Colonic mucosa (tissue), 4 donors: Measurements from ENCODE around the gene RPL7A. TPM values are rescaled to one million over a fixed set of nuclear protein-coding genes. Genes with fewer than 3 reads are reported as not detected.
"Not testable (repeated sequence)": the region's sequence is repeated elsewhere in the genome, so short reads cannot be mapped to it uniquely, and the experiment has no call there.

Source experiments
- DNase-seq: peaks from one replicate; pipeline ENCODE4 v3.0.0-alpha.2; 2020
- H3K27ac ChIP-seq: fragments of 200-600 bp; one replicate; pipeline ENCODE4 v1.8.0; 2021
- H3K27me3 ChIP-seq: fragments of 200-600 bp; one replicate; pipeline ENCODE4 v1.8.0; 2021
- H3K36me3 ChIP-seq: fragments of 200-600 bp; one replicate; pipeline ENCODE4 v1.8.0; 2021
- H3K4me1 ChIP-seq: fragments of 200-600 bp; one replicate; pipeline ENCODE4 v1.8.0; 2021; ENCODE audit warnings: mild to moderate bottlenecking
- H3K4me3 ChIP-seq: fragments of 200-600 bp; one replicate; pipeline ENCODE4 v1.8.0; 2021
- H3K9ac ChIP-seq, 2 donors: one replicate each; pipeline ENCODE4 v1.7.0; 2013; ENCODE audit warnings: control low read depth in 2 of 2, low read depth in 2 of 2, low read length in 2 of 2
- H3K9me3 ChIP-seq: fragments of 200-600 bp; one replicate; pipeline ENCODE4 v1.8.0; 2021
- intact Hi-C: fragments of 100-400 bp; cut with DNase I; formaldehyde crosslinking; loops from one replicate; pipeline ENCODE4 v1.14.1; 2022
- total RNA-seq, 2 donors: library from RNA; stranded (reverse); fragmentation: NEBNext Ultra II Directional in 1 of 2; extraction: Animal tissue kit (Norgen Biotek cat#: 25700) in 1 of 2; gene quantifications; one replicate each; pipeline ENCODE4 v1.2.1, GENCODE V29; 2021
- TF ChIP-seq, protein P1 (sequence below): fragments of 200-600 bp; IDR thresholded peaks from one replicate; pipeline ENCODE4 v1.8.0; 2022; ENCODE audit warnings: antibody characterized with exemption, mild to moderate bottlenecking
- donor health status: healthy.
- donor health status: DM: no; HTN: no; CAD: no.
- donor health status: DM: no; HTN: no; CAD: no.

The RPL7A gene
- total RNA-seq, 2 donors from 2014 or later, result 1,628 to 2,136 TPM

GRCh38 chr9:133389025-133389557, 41.1 kb downstream of the RPL7A start:
- H3K27ac ChIP-seq, result no peak overlapping the region
- no peak overlapping the region for H3K9ac ChIP-seq
- no peaks in the 10 kb centered on the region for H3K27me3 ChIP-seq
- no peaks in the 10 kb centered on the region for H3K36me3 ChIP-seq
- TF ChIP-seq, protein P1, sequence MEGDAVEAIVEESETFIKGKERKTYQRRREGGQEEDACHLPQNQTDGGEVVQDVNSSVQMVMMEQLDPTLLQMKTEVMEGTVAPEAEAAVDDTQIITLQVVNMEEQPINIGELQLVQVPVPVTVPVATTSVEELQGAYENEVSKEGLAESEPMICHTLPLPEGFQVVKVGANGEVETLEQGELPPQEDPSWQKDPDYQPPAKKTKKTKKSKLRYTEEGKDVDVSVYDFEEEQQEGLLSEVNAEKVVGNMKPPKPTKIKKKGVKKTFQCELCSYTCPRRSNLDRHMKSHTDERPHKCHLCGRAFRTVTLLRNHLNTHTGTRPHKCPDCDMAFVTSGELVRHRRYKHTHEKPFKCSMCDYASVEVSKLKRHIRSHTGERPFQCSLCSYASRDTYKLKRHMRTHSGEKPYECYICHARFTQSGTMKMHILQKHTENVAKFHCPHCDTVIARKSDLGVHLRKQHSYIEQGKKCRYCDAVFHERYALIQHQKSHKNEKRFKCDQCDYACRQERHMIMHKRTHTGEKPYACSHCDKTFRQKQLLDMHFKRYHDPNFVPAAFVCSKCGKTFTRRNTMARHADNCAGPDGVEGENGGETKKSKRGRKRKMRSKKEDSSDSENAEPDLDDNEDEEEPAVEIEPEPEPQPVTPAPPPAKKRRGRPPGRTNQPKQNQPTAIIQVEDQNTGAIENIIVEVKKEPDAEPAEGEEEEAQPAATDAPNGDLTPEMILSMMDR, result no peak
- no peak overlapping the region for H3K4me3 ChIP-seq
- H3K9me3 ChIP-seq, result no peaks in the 10 kb centered on the region
- H3K4me1 ChIP-seq, result no peaks in the 10 kb centered on the region
- intact Hi-C loops, result no loop called here
- no peak for DNase-seq

- no peak for DNase-seq
- intact Hi-C loops, result no loop called here
- Histone ChIP-seq H3K4me1 (no peaks in the 10 kb centered on the region), H3K36me3 (no peaks in the 10 kb centered on the region), H3K4me3 (no peak overlapping the region), H3K27ac (no peak overlapping the region), H3K27me3 (no peaks in the 10 kb centered on the region), H3K9ac (no peak overlapping the region), H3K9me3 (no peaks in the 10 kb centered on the region)
- TF ChIP-seq, protein P1, result no peak
Observed at GRCh38 chr9:133389562-133389961, 41.5 kb downstream of the RPL7A start.

- intact Hi-C loops, result no loop called here
- Histone ChIP-seq H3K9ac (no peak overlapping the region), H3K36me3 (no peaks in the 10 kb centered on the region), H3K4me3 (no peak overlapping the region), H3K27me3 (no peaks in the 10 kb centered on the region), H3K27ac (no peak overlapping the region), H3K4me1 (no peaks in the 10 kb centered on the region), H3K9me3 (no peaks in the 10 kb centered on the region)
- TF ChIP-seq, protein P1, result no peak
- no peak for DNase-seq
Observed at GRCh38 chr9:133390713-133391112, 42.7 kb downstream of the RPL7A start.

- H3K27me3 ChIP-seq, H3K9ac ChIP-seq, DNase-seq, intact Hi-C loops, H3K4me1 ChIP-seq, H3K4me3 ChIP-seq, H3K36me3 ChIP-seq, H3K27ac ChIP-seq, H3K9me3 ChIP-seq: not testable (repeated sequence)
Observed at GRCh38 chr9:133391449-133391848, 43.4 kb downstream of the RPL7A start.

GRCh38 chr9:133392308-133392707, 44.3 kb downstream of the RPL7A start:
- intact Hi-C loops, H3K4me3 ChIP-seq, DNase-seq, H3K27ac ChIP-seq, H3K36me3 ChIP-seq, H3K9ac ChIP-seq, H3K9me3 ChIP-seq, H3K4me1 ChIP-seq, H3K27me3 ChIP-seq: not testable (repeated sequence)

- Histone ChIP-seq H3K4me1 (no peaks in the 10 kb centered on the region), H3K27me3 (no peaks in the 10 kb centered on the region), H3K9ac (no peak overlapping the region), H3K9me3 (no peaks in the 10 kb centered on the region), H3K4me3 (no peak overlapping the region), H3K36me3 (no peaks in the 10 kb centered on the region), H3K27ac (no peak overlapping the region)
- TF ChIP-seq, protein P1, result no peak
- DNase-seq, result no peak
- intact Hi-C loops, result no loop called here
Observed at GRCh38 chr9:133393399-133393798, 45.4 kb downstream of the RPL7A start.
